Measurements from ENCODE around the gene TPP2.
A peak's percentile ranks its signal among the peaks of the same experiment; 100 is the strongest.

Gene TPP2

DNA sequence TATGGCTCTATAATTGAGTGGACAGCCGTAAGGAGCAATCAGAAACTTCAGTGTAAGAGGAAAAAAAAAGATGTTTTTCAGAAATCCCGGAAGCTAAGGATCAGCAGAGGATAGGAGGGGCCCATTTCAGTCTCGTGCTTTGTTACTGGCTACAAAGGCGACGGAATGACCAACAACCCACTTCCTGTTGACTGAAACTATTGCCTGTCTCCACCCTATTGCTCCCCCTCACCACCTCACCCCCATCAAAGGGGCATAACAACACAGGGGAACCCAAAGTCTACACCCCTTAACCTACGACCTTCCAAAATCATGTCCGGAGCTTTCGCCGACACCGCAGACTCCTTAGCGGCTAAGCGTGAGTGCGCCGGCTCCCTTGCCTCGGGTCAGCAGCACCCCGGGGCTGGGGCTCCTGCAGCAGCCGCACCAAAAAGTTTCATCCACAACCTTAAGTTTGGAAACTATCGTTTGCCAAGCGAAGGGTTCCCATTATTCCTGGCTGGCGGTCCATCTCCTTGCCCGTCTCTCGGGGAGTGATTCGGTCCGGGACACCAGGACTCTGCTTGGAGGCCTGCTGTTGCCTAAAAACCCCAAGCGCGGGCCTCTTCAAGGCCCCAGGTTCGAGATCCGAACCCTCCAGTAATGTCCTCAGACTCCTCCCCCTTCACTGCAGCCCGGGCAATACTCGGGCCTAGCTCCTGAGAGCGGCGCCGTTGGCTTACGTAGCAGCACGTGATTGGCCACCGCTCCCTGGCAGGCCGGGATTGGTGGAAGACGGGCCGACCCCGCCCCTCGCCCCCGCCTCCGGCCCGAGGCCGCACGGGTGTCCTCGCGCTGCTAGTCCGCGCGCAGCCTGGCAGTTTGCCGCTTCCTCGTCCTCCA, at the start of gene TPP2:
Gene TPP2, plus strand, starts transcription at position 840 of the 882 bp plus-strand sequence. CDS start 53 bp downstream, outside the sequence.
- Histone ChIP-seq H3K9ac (ENCODE audit: low read depth, low read length) (peak within 1 kb of the TSS; percentile 95), H3K36me3 (ENCODE audit: control insufficient read depth, insufficient read depth, low read length) (0 out of 2 replicates have a peak, but pooled peaks cover 5% of the 10 kb centered on the region), H3K4me1 (ENCODE audit: control insufficient read depth, insufficient read depth, low read length) (peaks cover 30% of the 10 kb centered on the region), H3K27me3 (ENCODE audit: control insufficient read depth, insufficient read depth, low read length) (no peaks in the 10 kb centered on the region), H3K27ac (ENCODE audit: low read depth, low read length) (peak within 1 kb of the TSS; percentile 98), H3K9me3 (ENCODE audit: control insufficient read depth, insufficient read depth, low read length) (no peaks in the 10 kb centered on the region), H3K4me3 (ENCODE audit: low read depth, low read length) (peak within 1 kb of the TSS; percentile 87)

DNA sequence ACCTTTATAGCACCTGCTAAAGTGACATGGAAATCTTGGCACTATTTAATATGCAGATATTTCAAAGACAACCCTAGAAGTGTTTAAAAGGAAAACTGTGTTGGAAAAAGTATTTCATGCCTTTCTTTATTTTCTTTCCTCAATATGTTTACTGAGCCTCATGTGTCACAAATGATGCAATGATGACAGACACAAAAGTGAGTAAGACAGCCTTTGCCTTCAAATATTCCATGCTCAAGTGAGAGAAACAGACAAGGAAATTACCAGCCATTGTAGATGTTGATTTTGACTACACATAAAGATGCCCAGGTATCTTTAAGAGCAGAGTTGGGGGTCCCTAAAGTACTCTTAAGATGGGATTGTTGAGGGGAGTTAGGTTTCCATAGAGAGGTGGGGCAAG, 48.0 kb upstream of the TPP2 start:
- H3K9me3 ChIP-seq (ENCODE audit: control insufficient read depth, insufficient read depth, low read length): no peaks in the 10 kb centered on the region
- H3K27ac ChIP-seq (ENCODE audit: low read depth, low read length): no peak overlapping the region
- no peak overlapping the region for H3K9ac ChIP-seq (ENCODE audit: low read depth, low read length)
- H3K4me1 ChIP-seq (ENCODE audit: control insufficient read depth, insufficient read depth, low read length): no peaks in the 10 kb centered on the region
- no peaks in the 10 kb centered on the region for H3K27me3 ChIP-seq (ENCODE audit: control insufficient read depth, insufficient read depth, low read length)
- no peaks in the 10 kb centered on the region for H3K36me3 ChIP-seq (ENCODE audit: control insufficient read depth, insufficient read depth, low read length)
- H3K4me3 ChIP-seq (ENCODE audit: low read depth, low read length): no peak overlapping the region

DNA sequence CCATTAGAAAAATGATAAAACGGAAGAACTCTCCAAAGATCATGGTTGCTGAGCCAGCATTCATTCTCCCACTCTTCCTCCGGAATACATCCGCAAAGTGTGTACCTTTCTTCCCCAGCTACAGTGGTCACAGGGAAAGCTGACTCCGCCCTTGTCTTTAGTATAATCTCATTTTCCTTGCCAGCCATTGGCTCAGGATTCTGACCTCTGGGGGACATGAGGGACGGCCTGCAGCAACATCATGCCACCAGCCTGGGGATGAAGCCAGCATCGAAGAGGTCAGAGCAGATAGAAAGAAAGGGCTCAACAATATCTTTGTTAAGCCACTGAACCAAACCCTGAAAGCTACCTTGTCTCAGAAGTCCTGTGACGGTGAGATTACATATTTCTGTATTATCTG, 46.3 kb upstream of the TPP2 start:
- no peak overlapping the region for H3K27ac ChIP-seq (ENCODE audit: low read depth, low read length)
- no peak overlapping the region for H3K4me3 ChIP-seq (ENCODE audit: low read depth, low read length)
- no peaks in the 10 kb centered on the region for H3K4me1 ChIP-seq (ENCODE audit: control insufficient read depth, insufficient read depth, low read length)

DNA sequence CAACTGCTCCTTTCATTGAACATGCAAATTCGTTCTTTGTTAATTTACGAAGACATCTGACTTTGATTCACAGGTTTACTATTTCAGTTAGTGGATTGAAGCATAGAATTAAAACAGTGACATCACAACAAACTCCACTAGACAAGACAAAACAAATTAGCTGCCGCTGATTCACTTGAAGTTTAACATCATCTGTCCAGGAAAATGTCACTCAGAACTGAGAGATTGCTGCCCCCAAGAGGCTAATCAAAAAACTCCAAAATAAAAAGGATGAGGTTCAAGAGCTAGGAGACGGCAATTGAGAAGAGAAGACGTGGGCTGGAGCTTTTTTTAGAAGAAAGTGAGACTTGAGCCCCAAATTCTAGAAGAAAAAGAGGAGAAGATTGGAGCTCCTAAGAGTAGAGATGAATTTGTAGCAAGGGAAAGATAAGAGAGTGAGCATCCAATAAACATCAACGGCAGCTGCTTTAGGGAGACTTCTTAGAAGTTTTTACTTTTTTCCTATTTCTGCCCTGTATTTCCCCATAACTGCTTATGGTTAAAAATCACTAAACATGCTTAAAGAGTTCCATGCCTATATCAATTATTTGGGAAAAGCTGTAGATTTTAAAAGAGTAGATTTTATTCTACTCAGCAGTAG, 40.8 kb upstream of the TPP2 start:
- H3K9me3 ChIP-seq (ENCODE audit: control insufficient read depth, insufficient read depth, low read length): no peaks in the 10 kb centered on the region
- H3K27ac ChIP-seq (ENCODE audit: low read depth, low read length): no peak overlapping the region
- no peaks in the 10 kb centered on the region for H3K36me3 ChIP-seq (ENCODE audit: control insufficient read depth, insufficient read depth, low read length)
- no peaks in the 10 kb centered on the region for H3K4me1 ChIP-seq (ENCODE audit: control insufficient read depth, insufficient read depth, low read length)
- H3K4me3 ChIP-seq (ENCODE audit: low read depth, low read length): no peak overlapping the region
- no peak overlapping the region for H3K9ac ChIP-seq (ENCODE audit: low read depth, low read length)
- no peaks in the 10 kb centered on the region for H3K27me3 ChIP-seq (ENCODE audit: control insufficient read depth, insufficient read depth, low read length)

More for the DNA sequence above, 46.3 kb upstream of the TPP2 start:
- H3K9ac ChIP-seq (ENCODE audit: low read depth, low read length): no peak overlapping the region
- no peaks in the 10 kb centered on the region for H3K27me3 ChIP-seq (ENCODE audit: control insufficient read depth, insufficient read depth, low read length)
- no peaks in the 10 kb centered on the region for H3K36me3 ChIP-seq (ENCODE audit: control insufficient read depth, insufficient read depth, low read length)
- no peaks in the 10 kb centered on the region for H3K9me3 ChIP-seq (ENCODE audit: control insufficient read depth, insufficient read depth, low read length)

DNA sequence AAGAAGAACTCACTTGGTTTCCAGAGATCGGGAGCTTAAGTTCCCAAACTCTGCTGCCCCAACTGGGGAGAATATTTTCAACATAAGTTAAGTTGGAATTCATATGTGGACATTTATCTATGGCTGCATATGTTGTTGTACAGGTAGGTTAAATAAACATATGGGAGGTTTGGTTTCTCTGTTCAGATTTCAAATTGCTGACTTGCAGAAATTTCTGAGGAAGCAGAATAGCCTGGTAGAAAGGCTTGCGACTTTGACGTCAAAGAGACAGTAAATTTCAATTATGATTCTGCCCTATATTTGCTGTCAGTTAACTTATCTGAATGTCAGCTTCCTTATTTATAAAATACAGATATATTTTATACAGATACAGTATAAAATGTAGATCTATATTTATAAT, 40.0 kb upstream of the TPP2 start:
- H3K27me3 ChIP-seq (ENCODE audit: control insufficient read depth, insufficient read depth, low read length): no peaks in the 10 kb centered on the region
- H3K36me3 ChIP-seq (ENCODE audit: control insufficient read depth, insufficient read depth, low read length): no peaks in the 10 kb centered on the region
- H3K27ac ChIP-seq (ENCODE audit: low read depth, low read length): no peak overlapping the region
- no peak overlapping the region for H3K4me3 ChIP-seq (ENCODE audit: low read depth, low read length)
- no peak overlapping the region for H3K9ac ChIP-seq (ENCODE audit: low read depth, low read length)
- H3K4me1 ChIP-seq (ENCODE audit: control insufficient read depth, insufficient read depth, low read length): no peaks in the 10 kb centered on the region
- H3K9me3 ChIP-seq (ENCODE audit: control insufficient read depth, insufficient read depth, low read length): no peaks in the 10 kb centered on the region

DNA sequence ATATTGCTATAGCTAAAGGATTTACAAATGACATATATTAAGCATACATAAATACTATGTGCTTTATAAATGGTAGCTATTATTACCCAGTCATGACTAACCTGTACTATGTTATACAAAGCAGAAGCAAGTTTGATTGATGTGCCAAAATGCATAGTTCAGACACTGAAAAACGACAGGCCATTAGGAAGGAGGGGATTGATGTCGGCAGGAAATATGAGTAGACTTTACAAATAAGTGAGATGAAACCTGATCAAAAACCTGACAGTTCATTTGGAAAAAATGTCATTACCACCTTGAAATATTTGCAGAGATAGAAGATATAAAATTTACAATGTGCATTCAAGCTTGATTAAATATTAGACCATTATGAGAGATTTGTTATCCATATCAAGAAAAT, 38.8 kb upstream of the TPP2 start:
- Histone ChIP-seq H3K27me3 (ENCODE audit: control insufficient read depth, insufficient read depth, low read length) (no peaks in the 10 kb centered on the region), H3K4me3 (ENCODE audit: low read depth, low read length) (no peak overlapping the region), H3K27ac (ENCODE audit: low read depth, low read length) (no peak overlapping the region)

DNA sequence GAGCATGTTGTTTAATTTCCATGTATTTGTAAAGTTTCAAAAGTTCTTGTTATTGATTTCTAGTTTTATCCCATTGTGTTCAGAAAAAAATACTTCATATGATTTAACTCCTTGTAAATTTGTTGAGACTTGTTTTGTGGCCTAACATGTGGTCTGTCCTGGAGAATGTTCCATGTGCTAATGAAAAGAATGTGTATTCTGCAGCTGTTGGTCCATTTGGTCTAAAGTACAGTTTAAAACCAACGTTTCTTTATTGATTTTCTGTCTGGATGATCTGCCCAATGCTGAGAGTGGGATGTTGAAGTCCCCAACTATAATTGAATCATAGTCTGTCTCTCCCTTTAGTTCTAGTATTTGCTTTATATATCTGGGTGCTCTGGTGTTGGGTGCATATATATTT, 34.9 kb upstream of the TPP2 start:
- Histone ChIP-seq H3K9ac (ENCODE audit: low read depth, low read length) (no peak overlapping the region), H3K36me3 (ENCODE audit: control insufficient read depth, insufficient read depth, low read length) (no peaks in the 10 kb centered on the region), H3K27ac (ENCODE audit: low read depth, low read length) (no peak overlapping the region), H3K4me3 (ENCODE audit: low read depth, low read length) (no peak overlapping the region), H3K9me3 (ENCODE audit: control insufficient read depth, insufficient read depth, low read length) (no peaks in the 10 kb centered on the region), H3K4me1 (ENCODE audit: control insufficient read depth, insufficient read depth, low read length) (peaks cover 4% of the 10 kb centered on the region; the same call in 1 of the 2 replicates), H3K27me3 (ENCODE audit: control insufficient read depth, insufficient read depth, low read length) (no peaks in the 10 kb centered on the region)

More for the DNA sequence above, 38.8 kb upstream of the TPP2 start:
- Histone ChIP-seq H3K9me3 (ENCODE audit: control insufficient read depth, insufficient read depth, low read length) (no peaks in the 10 kb centered on the region), H3K9ac (ENCODE audit: low read depth, low read length) (no peak overlapping the region), H3K36me3 (ENCODE audit: control insufficient read depth, insufficient read depth, low read length) (no peaks in the 10 kb centered on the region), H3K4me1 (ENCODE audit: control insufficient read depth, insufficient read depth, low read length) (no peaks in the 10 kb centered on the region)

DNA sequence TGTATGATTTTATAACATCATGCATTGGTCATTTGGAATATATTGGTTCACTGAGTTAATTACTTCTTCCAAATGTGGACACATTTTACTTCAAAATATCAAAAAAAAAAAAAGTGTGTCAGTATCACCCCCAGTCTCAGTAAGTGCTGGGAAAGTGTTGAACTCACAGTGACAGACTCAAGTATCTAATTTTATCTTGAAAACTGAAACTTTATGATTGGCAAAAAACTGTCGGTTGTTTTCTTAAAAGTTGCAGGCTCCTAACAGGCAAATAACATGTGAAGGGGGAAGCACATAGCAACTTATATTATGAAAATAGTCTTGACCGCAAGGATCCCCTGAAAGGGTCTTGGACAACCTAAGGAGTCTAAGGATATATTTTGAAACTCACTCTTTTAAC, 33.5 kb upstream of the TPP2 start:
- Histone ChIP-seq H3K27me3 (ENCODE audit: control insufficient read depth, insufficient read depth, low read length) (no peaks in the 10 kb centered on the region), H3K4me1 (ENCODE audit: control insufficient read depth, insufficient read depth, low read length) (peaks cover 4% of the 10 kb centered on the region; the same call in 1 of the 2 replicates), H3K36me3 (ENCODE audit: control insufficient read depth, insufficient read depth, low read length) (no peaks in the 10 kb centered on the region), H3K27ac (ENCODE audit: low read depth, low read length) (no peak overlapping the region), H3K9me3 (ENCODE audit: control insufficient read depth, insufficient read depth, low read length) (no peaks in the 10 kb centered on the region), H3K9ac (ENCODE audit: low read depth, low read length) (no peak overlapping the region), H3K4me3 (ENCODE audit: low read depth, low read length) (no peak overlapping the region)

DNA sequence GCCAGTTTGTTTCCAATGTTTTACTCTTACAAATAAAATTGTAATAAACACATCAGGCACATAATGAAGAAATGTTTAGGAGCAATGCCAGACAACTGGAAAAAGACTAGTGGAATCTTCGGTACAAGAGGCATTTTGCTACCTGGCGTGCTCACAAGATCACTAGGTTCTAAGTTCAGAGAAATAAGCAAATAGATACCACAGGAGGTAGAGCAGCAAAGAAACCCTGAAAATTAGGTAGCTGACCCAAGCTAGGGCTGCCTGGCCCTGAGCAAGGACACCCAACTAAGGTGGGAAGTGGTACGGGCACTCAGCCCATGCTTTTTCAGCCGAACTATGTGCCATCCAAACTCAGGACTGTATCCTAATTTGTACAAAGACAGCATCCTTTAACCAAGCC, 32.2 kb upstream of the TPP2 start:
- no peak overlapping the region for H3K4me3 ChIP-seq (ENCODE audit: low read depth, low read length)
- H3K4me1 ChIP-seq (ENCODE audit: control insufficient read depth, insufficient read depth, low read length): peaks cover 4% of the 10 kb centered on the region; the same call in 1 of the 2 replicates
- H3K36me3 ChIP-seq (ENCODE audit: control insufficient read depth, insufficient read depth, low read length): no peaks in the 10 kb centered on the region
- H3K27ac ChIP-seq (ENCODE audit: low read depth, low read length): no peak overlapping the region
- no peaks in the 10 kb centered on the region for H3K9me3 ChIP-seq (ENCODE audit: control insufficient read depth, insufficient read depth, low read length)
- no peak overlapping the region for H3K9ac ChIP-seq (ENCODE audit: low read depth, low read length)
- no peaks in the 10 kb centered on the region for H3K27me3 ChIP-seq (ENCODE audit: control insufficient read depth, insufficient read depth, low read length)

DNA sequence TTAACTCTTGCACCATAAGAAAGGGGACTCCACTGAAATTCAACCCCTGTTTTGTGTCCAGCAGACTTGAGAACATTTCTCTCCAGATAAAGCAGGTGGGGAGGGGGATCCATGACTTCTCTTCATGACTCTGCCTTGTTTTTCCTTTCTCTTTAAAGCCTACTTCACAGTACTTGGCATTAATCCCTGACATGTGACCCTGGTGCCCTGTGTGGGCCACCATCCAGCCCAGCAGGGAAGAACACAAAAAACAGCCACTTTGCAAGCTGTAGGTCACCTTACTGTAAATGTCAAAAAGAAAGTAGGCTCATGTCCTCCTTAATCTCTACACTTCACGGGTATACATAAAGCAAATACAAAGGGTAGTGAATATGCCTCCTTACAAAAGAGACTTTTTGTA, 30.3 kb upstream of the TPP2 start:
- Histone ChIP-seq H3K36me3 (ENCODE audit: control insufficient read depth, insufficient read depth, low read length) (no peaks in the 10 kb centered on the region), H3K4me1 (ENCODE audit: control insufficient read depth, insufficient read depth, low read length) (peaks cover 4% of the 10 kb centered on the region; the same call in 1 of the 2 replicates), H3K27me3 (ENCODE audit: control insufficient read depth, insufficient read depth, low read length) (no peaks in the 10 kb centered on the region), H3K27ac (ENCODE audit: low read depth, low read length) (no peak overlapping the region), H3K9ac (ENCODE audit: low read depth, low read length) (no peak overlapping the region), H3K9me3 (ENCODE audit: control insufficient read depth, insufficient read depth, low read length) (no peaks in the 10 kb centered on the region), H3K4me3 (ENCODE audit: low read depth, low read length) (no peak overlapping the region)

DNA sequence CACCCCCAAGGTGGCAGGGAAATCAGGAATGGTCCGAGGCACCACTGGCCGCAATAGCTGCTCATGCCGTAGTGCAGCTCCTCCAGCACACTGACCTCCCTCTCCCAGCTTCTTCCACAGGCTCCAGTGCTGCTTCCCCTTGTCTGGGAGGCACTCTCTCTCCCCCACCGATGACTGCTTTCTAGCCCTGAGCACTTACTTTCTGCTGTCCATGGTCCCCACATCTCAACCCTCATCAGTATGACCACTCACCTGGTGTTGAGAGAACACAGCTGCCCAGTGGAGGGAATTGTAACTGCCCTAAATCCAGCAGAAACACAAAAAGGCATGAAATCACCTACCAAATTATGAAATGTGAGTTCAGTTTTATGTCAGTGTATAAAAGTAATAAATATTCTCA, 28.9 kb upstream of the TPP2 start:
- Histone ChIP-seq H3K9me3 (ENCODE audit: control insufficient read depth, insufficient read depth, low read length) (no peaks in the 10 kb centered on the region), H3K4me3 (ENCODE audit: low read depth, low read length) (no peak overlapping the region), H3K4me1 (ENCODE audit: control insufficient read depth, insufficient read depth, low read length) (peaks cover 4% of the 10 kb centered on the region; the same call in 1 of the 2 replicates), H3K27me3 (ENCODE audit: control insufficient read depth, insufficient read depth, low read length) (no peaks in the 10 kb centered on the region), H3K36me3 (ENCODE audit: control insufficient read depth, insufficient read depth, low read length) (no peaks in the 10 kb centered on the region), H3K27ac (ENCODE audit: low read depth, low read length) (no peak overlapping the region), H3K9ac (ENCODE audit: low read depth, low read length) (no peak overlapping the region)

Data from HUES48 (cell line).